DOHH2 (cell line): ENCODE measurements around the gene FBN1.

Source experiments
- H3F3A ChIP-seq: fragments of 200-600 bp; sonication (generic), shearing (Covaris generic); 2 replicates; pipeline ENCODE4 v1.6.0; 2016; ENCODE audit warnings: antibody characterized with exemption, mild to moderate bottlenecking; ENCODE audit not compliant: control insufficient read depth, insufficient read depth
- H3K27ac ChIP-seq: fragments of 200-600 bp; sonication (generic); 2 replicates; pipeline ENCODE4 v1.5.1; 2014; ENCODE audit warnings: low read depth, mild to moderate bottlenecking, low read length, moderate library complexity
- H3K27me3 ChIP-seq: fragments of 200-600 bp; sonication (generic); 2 replicates; pipeline ENCODE4 v1.6.1; 2014; ENCODE audit warnings: mild to moderate bottlenecking, low read length, mixed read lengths; ENCODE audit not compliant: control insufficient read depth
- H3K36me3 ChIP-seq: fragments of 200-600 bp; sonication (generic); 2 replicates; pipeline ENCODE4 v1.6.1; 2014; ENCODE audit warnings: mild to moderate bottlenecking, low read length, moderate library complexity, mixed read lengths; ENCODE audit not compliant: control insufficient read depth
- H3K4me1 ChIP-seq: fragments of 200-600 bp; sonication (generic); 2 replicates; pipeline ENCODE4 v1.6.1; 2014; ENCODE audit warnings: mild to moderate bottlenecking, low read length, mixed read lengths; ENCODE audit not compliant: control insufficient read depth
- H3K4me2 ChIP-seq: fragments of 200-600 bp; sonication (generic); 2 replicates; pipeline ENCODE4 v1.6.0; 2014; ENCODE audit warnings: mild to moderate bottlenecking, low read length, moderate library complexity
- H3K4me3 ChIP-seq: fragments of 200-600 bp; sonication (generic); 2 replicates; pipeline ENCODE4 v1.5.1; 2014; ENCODE audit warnings: mild to moderate bottlenecking, low read length, mixed read lengths
- H3K79me2 ChIP-seq: fragments of 200-600 bp; sonication (generic); 2 replicates; pipeline ENCODE4 v1.6.1; 2014; ENCODE audit warnings: mild to moderate bottlenecking, low read length, mixed read lengths; ENCODE audit not compliant: control insufficient read depth
- H3K9me2 ChIP-seq: fragments of 200-600 bp; sonication (generic); replicated peaks from 2 replicates; pipeline ENCODE4 v1.6.1; 2014; ENCODE audit warnings: mild to moderate bottlenecking, low read length, mixed read lengths; ENCODE audit not compliant: control insufficient read depth
- H3K9me3 ChIP-seq: fragments of 200-600 bp; sonication (generic); 2 replicates; pipeline ENCODE4 v1.6.1; 2014; ENCODE audit warnings: antibody characterized with exemption, low read length, mixed read lengths; ENCODE audit not compliant: control insufficient read depth, insufficient read depth
- H4K20me1 ChIP-seq: fragments of 200-600 bp; sonication (generic); 2 replicates; pipeline ENCODE4 v1.6.0; 2014; ENCODE audit warnings: low read depth, mild to moderate bottlenecking, antibody characterized with exemption, low read length, moderate library complexity; ENCODE audit not compliant: control insufficient read depth, insufficient read depth
- CTCF ChIP-seq: fragments of 200-600 bp; sonication (generic); IDR thresholded peaks from one replicate; pipeline ENCODE4 v1.5.1; 2014; ENCODE audit warnings: antibody characterized with exemption, mild to moderate bottlenecking, low read depth, low read length; ENCODE audit not compliant: poor library complexity, severe bottlenecking
- EZH2phosphoT487 ChIP-seq: fragments of 200-600 bp; sonication (generic); IDR thresholded peaks from 2 replicates; pipeline ENCODE4 v1.6.1; 2017; ENCODE audit warnings: borderline replicate concordance, mild to moderate bottlenecking, antibody characterized with exemption, low read length, moderate library complexity, mixed read lengths

Gene FBN1

GRCh38 chr15:48657950-48658591 is 12.6 kb upstream of the FBN1 start:
- H3K4me1 ChIP-seq, result no peaks in the 10 kb centered on the region
- no peak for TF ChIP-seq CTCF
- H3K27ac ChIP-seq, result no peak overlapping the region
- H4K20me1 ChIP-seq, result no peaks in the 10 kb centered on the region
- H3K9me2 ChIP-seq, result no peaks in the 10 kb centered on the region
- no peaks in the 10 kb centered on the region for H3K36me3 ChIP-seq
- no peaks in the 10 kb centered on the region for H3K79me2 ChIP-seq
- no peak overlapping the region for H3K4me2 ChIP-seq
- H3K4me3 ChIP-seq, result no peak overlapping the region
- H3K27me3 ChIP-seq, result peaks cover 7% of the 10 kb centered on the region
- no peaks in the 10 kb centered on the region for H3K9me3 ChIP-seq
- H3F3A ChIP-seq, result no peaks in the 10 kb centered on the region

- Histone ChIP-seq H3K79me2 (no peaks in the 10 kb centered on the region), H3K27me3 (peaks cover 7% of the 10 kb centered on the region), H3F3A (no peaks in the 10 kb centered on the region), H3K36me3 (no peaks in the 10 kb centered on the region), H3K27ac (no peak overlapping the region), H3K4me3 (no peak overlapping the region), H3K9me3 (no peaks in the 10 kb centered on the region), H3K4me2 (no peak overlapping the region), H4K20me1 (no peaks in the 10 kb centered on the region), H3K4me1 (no peaks in the 10 kb centered on the region), H3K9me2 (no peaks in the 10 kb centered on the region)
- TF ChIP-seq CTCF (no peak), EZH2phosphoT487 (no peak)
These were observed 9.3 kb upstream of the FBN1 start for GRCh38 chr15:48654801-48655200.

- H3K27me3 ChIP-seq, result peaks cover 7% of the 10 kb centered on the region
These were observed 8.6 kb upstream of the FBN1 start for GRCh38 chr15:48653913-48654670.

More at GRCh38 chr15:48653913-48654670, 8.6 kb upstream of the FBN1 start:
- H4K20me1 ChIP-seq, result no peaks in the 10 kb centered on the region
- no peaks in the 10 kb centered on the region for H3K9me3 ChIP-seq
- no peaks in the 10 kb centered on the region for H3F3A ChIP-seq
- H3K4me3 ChIP-seq, result no peak overlapping the region
- H3K27ac ChIP-seq, result no peak overlapping the region
- no peak overlapping the region for H3K4me2 ChIP-seq
- no peaks in the 10 kb centered on the region for H3K36me3 ChIP-seq
- H3K4me1 ChIP-seq, result no peaks in the 10 kb centered on the region
- no peaks in the 10 kb centered on the region for H3K79me2 ChIP-seq
- H3K9me2 ChIP-seq, result no peaks in the 10 kb centered on the region
- TF ChIP-seq EZH2phosphoT487 (no peak), CTCF (no peak)
